Astrocyte (in vitro differentiated cells and primary cell): ENCODE measurements around the gene MYL3. TPM values are rescaled to one million over a fixed set of nuclear protein-coding genes. Genes with fewer than 3 reads are reported as not detected.

Experiments used
- DNase-seq: peaks from one replicate; pipeline ENCODE4 v3.0.0-alpha.2; 2010; ENCODE audit warnings: low read depth
- FAIRE-seq: peaks from 2 replicates; lab custom pipeline; 2011; peaks lifted over from hg19 to GRCh38; lab: Jason Lieb, UNC
- H2AFZ ChIP-seq: 2 replicates; pipeline ENCODE4 v1.6.0; 2012; ENCODE audit warnings: low read depth, low read length, inconsistent platforms
- H3K27ac ChIP-seq: 2 replicates; pipeline ENCODE4 v1.5.1; 2011; ENCODE audit warnings: low read depth, low read length, inconsistent platforms
- H3K27me3 ChIP-seq: 2 replicates; pipeline ENCODE4 v1.6.0; 2011; ENCODE audit warnings: low read length, inconsistent platforms; ENCODE audit not compliant: insufficient read depth
- H3K36me3 ChIP-seq: 2 replicates; pipeline ENCODE4 v1.5.1; 2011; ENCODE audit warnings: low read length, inconsistent platforms; ENCODE audit not compliant: insufficient read depth
- H3K4me1 ChIP-seq: 2 replicates; pipeline ENCODE4 v1.5.1; 2011; ENCODE audit warnings: low read length, inconsistent platforms; ENCODE audit not compliant: insufficient read depth
- H3K4me2 ChIP-seq: 2 replicates; pipeline ENCODE4 v1.6.0; 2012; ENCODE audit warnings: low read length, inconsistent platforms
- H3K4me3 ChIP-seq: 2 replicates; pipeline ENCODE4 v1.5.1; 2011; ENCODE audit warnings: low read depth, mild to moderate bottlenecking, low read length, inconsistent platforms; ENCODE audit not compliant: insufficient read depth
- H3K79me2 ChIP-seq: 2 replicates; pipeline ENCODE4 v1.6.0; 2012; ENCODE audit warnings: mild to moderate bottlenecking, low read length, inconsistent platforms; ENCODE audit not compliant: insufficient read depth
- H3K9ac ChIP-seq: 2 replicates; pipeline ENCODE4 v1.6.0; 2012; ENCODE audit warnings: mild to moderate bottlenecking, low read length, inconsistent platforms
- H3K9me3 ChIP-seq: 2 replicates; pipeline ENCODE4 v1.5.1; 2012; ENCODE audit warnings: low read depth, mild to moderate bottlenecking, low read length, inconsistent platforms; ENCODE audit not compliant: insufficient read depth
- H4K20me1 ChIP-seq: 2 replicates; pipeline ENCODE4 v1.6.0; 2012; ENCODE audit warnings: low read length, inconsistent platforms; ENCODE audit not compliant: insufficient read depth
- H3K27ac Mint-ChIP-seq: one replicate; pipeline ENCODE4 v1.8.0; 2021; ENCODE audit warnings: mild to moderate bottlenecking, mixed read lengths; ENCODE audit not compliant: unreplicated experiment
- H3K27me3 Mint-ChIP-seq: one replicate; pipeline ENCODE4 v1.8.0; 2021; ENCODE audit warnings: low read depth, mixed read lengths; ENCODE audit not compliant: unreplicated experiment
- H3K36me3 Mint-ChIP-seq: one replicate; pipeline ENCODE4 v1.8.0; 2021; ENCODE audit warnings: low read depth, mixed read lengths; ENCODE audit not compliant: unreplicated experiment
- H3K4me1 Mint-ChIP-seq: one replicate; pipeline ENCODE4 v1.8.0; 2021; ENCODE audit warnings: low read depth, mixed read lengths; ENCODE audit not compliant: unreplicated experiment
- H3K4me3 Mint-ChIP-seq: one replicate; pipeline ENCODE4 v1.8.0; 2021; ENCODE audit warnings: mild to moderate bottlenecking, moderate library complexity, mixed read lengths; ENCODE audit not compliant: unreplicated experiment
- H3K9me3 Mint-ChIP-seq: one replicate; pipeline ENCODE4 v1.8.0; 2021; ENCODE audit warnings: mild to moderate bottlenecking, mixed read lengths; ENCODE audit not compliant: unreplicated experiment
- CTCF ChIP-seq: IDR thresholded peaks from 2 replicates; pipeline ENCODE4 v1.5.1; 2011; ENCODE audit warnings: low read depth, mild to moderate bottlenecking, inconsistent platforms, low read length, moderate library complexity; ENCODE audit not compliant: insufficient read depth
- EZH2 ChIP-seq: IDR thresholded peaks from 2 replicates; pipeline ENCODE4 v1.6.1; 2012; ENCODE audit warnings: mild to moderate bottlenecking, low read length, inconsistent platforms; ENCODE audit not compliant: insufficient read depth
- total RNA-seq: library from RNA; stranded (reverse); gene quantifications from 2 replicates; pipeline ENCODE4 v1.2.1, GENCODE V29; 2021

Gene MYL3
- total RNA-seq, 1 donor from 2014 or later = 0.89 TPM

- peaks cover 21% of the 10 kb centered on the region for H3K9me3 Mint-ChIP-seq
- H3K9me3 ChIP-seq = no peaks in the 10 kb centered on the region
- H3K9ac ChIP-seq = peak overlapping the region; percentile 81
- H3K27me3 Mint-ChIP-seq = peaks cover 14% of the 10 kb centered on the region
- no peaks in the 10 kb centered on the region for H3K36me3 ChIP-seq
- peaks cover 16% of the 10 kb centered on the region for H3K4me1 ChIP-seq
- H4K20me1 ChIP-seq = no peaks in the 10 kb centered on the region
- FAIRE-seq (no peak), DNase-seq (peak; percentile 49)
- H3K4me3 Mint-ChIP-seq = no peak overlapping the region
- H3K27ac ChIP-seq = peak overlapping the region; percentile 26
- peaks cover 10% of the 10 kb centered on the region for H3K4me1 Mint-ChIP-seq
- no peaks in the 10 kb centered on the region for H3K79me2 ChIP-seq
- no peaks in the 10 kb centered on the region for H3K27me3 ChIP-seq
- H2AFZ ChIP-seq = peak overlapping the region; percentile 96
- H3K4me3 ChIP-seq = peak overlapping the region; percentile 61
- H3K4me2 ChIP-seq = peak overlapping the region; percentile 96
- peaks cover 2% of the 10 kb centered on the region for H3K36me3 Mint-ChIP-seq
- TF ChIP-seq EZH2 = no peak
- no peak for TF ChIP-seq CTCF
- H3K27ac Mint-ChIP-seq = no peak overlapping the region
Observed at GRCh38 chr3:46845397-46845859, 17.8 kb downstream of the MYL3 start.

- Histone ChIP-seq H3K4me1 (peaks cover 16% of the 10 kb centered on the region), H3K9ac (peak overlapping the region; percentile 81), H3K4me2 (peak overlapping the region; percentile 96)
Observed at GRCh38 chr3:46844881-46845312, 18.3 kb downstream of the MYL3 start.

More at GRCh38 chr3:46844881-46845312, 18.3 kb downstream of the MYL3 start:
- Histone ChIP-seq H2AFZ (peak overlapping the region; percentile 96), H3K27me3 (no peaks in the 10 kb centered on the region), H4K20me1 (no peaks in the 10 kb centered on the region), H3K4me3 (no peak overlapping the region), H3K36me3 (no peaks in the 10 kb centered on the region), H3K27ac (no peak overlapping the region), H3K9me3 (no peaks in the 10 kb centered on the region), H3K79me2 (no peaks in the 10 kb centered on the region)
- no peak for FAIRE-seq
- H3K27me3 Mint-ChIP-seq = peaks cover 11% of the 10 kb centered on the region
- peaks cover 10% of the 10 kb centered on the region for H3K4me1 Mint-ChIP-seq
- H3K27ac Mint-ChIP-seq = no peak overlapping the region
- no peak for DNase-seq
- peaks cover 2% of the 10 kb centered on the region for H3K36me3 Mint-ChIP-seq
- H3K4me3 Mint-ChIP-seq = no peak overlapping the region
- TF ChIP-seq EZH2 (no peak), CTCF (no peak)
- H3K9me3 Mint-ChIP-seq = peaks cover 21% of the 10 kb centered on the region
